Ureter (tissue), 1 donor: ENCODE data around the gene SLC12A8. TPM values are rescaled to one million over a fixed set of nuclear protein-coding genes. Genes with fewer than 3 reads are reported as not detected.

ENCODE experiments used
- DNase-seq: peaks from one replicate; pipeline ENCODE4 v3.0.0-alpha.2; 2020; ENCODE audit warnings: low spot score
- total RNA-seq: library from RNA; stranded (reverse); gene quantifications from one replicate; pipeline ENCODE4 v1.2.4, GENCODE V29; 2023
- donor health status: DM: yes; HTN: yes; CAD: no.

The SLC12A8 gene
- total RNA-seq, 1 donor from 2014 or later, result 6.1 TPM

GRCh38 chr3:125151916-125152315 lies 60.6 kb downstream of the SLC12A8 start:
- DNase-seq, result no peak

DNA sequence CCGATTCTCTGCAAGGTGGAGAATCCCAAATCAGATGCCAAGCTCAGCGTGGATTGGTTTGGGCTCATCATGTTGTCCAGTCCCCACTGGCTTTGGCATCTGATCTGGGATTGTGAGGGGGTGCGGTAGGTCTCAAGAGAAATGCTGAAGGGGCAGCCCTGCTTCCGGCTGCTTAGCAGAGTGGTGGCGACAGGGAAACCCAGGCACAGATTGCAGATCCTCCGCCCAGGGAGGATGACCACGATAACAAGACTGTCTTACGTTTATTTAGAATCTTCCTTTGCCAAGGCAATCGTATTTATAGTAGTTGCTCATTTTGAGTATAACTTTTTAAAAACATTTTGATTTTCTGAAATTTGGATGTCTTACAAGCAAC lies 61.1 kb downstream of the SLC12A8 start:
- no peak for DNase-seq

DNA sequence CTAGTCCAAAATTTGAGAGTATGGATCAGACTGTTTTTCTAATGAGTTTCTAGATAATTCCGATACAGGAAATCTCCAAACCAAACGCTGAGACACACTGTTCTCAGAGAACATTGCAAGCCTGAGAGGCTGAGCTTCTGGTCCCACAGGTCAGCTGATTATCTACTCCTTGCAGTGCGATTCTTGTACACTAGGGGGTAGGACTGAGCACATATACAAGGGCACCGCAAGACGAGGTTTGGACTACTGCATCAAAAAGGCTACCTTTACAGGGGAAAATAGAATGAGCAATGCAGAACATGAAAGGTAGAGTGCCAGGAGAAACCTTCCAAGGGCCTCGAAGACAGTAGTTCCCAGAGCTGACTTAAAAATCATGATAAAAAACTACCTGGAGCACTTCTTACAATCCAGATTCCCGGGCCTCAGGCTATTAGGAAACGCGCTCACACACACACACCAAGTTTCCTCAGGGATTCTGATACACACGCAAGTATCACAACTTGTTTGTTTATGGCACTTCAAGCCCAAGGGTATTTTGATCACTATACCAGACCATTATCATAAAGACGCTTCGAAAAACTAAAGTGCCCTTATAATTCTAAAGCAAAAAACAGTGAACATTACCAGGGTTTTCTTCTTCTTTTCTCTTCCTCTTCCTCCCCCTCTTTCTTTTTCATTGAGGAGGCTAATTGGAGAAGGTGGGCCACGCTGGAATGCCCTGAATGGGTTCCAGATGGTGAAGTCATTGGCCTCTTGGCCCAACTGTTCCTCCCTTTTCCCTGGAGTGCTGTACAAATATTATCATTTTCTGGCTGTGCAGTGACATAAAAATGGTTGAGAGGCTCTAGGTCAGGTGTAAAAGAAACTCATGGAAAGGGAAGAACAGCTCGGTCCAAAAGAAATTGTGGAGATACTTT lies 61.8 kb downstream of the SLC12A8 start:
- no peak for DNase-seq

DNA sequence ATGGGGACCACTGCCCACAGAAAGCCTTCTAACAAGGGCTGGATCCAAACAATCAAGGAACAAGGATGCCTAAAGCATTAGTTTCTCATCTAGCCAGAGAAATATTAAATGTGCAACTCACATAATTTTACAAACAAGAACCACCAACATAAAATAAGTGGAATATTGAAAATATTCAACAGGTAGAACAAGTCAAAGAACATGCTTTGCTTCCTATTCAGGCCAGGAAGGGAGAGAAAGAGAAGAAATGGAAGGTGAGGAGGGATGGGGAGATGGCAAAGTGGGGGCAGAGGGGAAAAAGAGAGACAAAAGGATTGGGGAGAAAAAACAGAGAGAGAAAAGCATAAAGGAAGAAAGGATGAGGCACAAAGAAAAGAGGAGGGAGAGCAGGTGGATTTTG lies 63.1 kb downstream of the SLC12A8 start:
- DNase-seq, result no peak

DNA sequence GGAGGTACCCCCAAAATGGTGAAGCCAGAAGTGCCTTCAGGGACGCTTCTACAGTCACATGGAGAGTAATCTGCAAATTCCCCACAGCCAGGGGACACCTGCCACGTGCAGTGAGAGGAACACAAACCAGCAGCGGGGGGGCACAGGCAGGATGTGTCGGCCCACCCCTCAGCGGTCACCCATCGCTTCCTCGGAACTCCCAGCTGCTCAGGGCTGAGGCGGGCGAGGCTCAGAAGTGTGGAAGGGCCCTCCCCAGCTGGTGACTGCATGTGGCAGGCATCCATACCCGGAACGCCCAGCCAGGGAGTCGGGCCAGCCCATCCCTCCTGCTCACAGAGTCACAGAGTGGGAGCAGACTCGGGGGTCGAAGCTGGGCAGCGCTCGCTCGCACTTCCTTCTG lies 63.7 kb downstream of the SLC12A8 start:
- no peak for DNase-seq

DNA sequence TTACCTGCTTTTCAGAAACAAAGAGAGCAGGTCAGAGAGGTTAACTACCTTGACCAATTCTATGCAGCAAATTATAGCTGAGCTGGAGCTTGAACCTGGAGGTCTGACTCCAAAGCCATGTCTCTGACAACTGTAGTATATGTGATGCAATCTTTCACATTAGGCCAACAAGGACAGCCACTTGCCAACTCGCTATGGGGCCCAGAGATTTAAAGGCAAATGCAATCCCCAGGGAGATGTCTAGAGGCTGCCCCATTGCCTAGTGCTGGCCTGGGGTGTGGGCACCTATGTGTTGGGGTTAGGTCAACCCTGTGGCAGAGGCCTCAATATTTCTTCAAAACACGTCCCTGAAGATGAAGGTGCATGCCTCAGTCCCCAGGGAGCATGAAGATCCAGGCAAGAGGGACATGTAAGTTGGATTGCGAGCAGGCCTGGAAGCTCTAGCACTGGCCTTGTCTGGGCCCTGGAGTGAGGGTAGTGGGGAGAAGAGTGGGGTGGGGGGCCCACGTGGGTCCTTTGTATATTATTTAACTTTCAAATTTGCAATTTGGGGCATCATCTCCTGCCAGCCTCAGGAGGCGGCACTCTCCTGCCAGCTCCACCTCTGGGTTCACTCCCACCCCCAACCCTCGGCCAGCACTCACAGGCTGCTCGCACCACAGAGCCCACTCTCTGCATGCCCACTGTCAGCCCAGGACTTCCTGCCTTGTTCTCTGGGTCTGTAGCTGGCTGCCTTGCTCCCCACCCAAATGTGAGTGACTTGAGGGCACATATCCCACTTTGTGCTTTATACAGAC lies 64.3 kb downstream of the SLC12A8 start:
- DNase-seq, result no peak

DNA sequence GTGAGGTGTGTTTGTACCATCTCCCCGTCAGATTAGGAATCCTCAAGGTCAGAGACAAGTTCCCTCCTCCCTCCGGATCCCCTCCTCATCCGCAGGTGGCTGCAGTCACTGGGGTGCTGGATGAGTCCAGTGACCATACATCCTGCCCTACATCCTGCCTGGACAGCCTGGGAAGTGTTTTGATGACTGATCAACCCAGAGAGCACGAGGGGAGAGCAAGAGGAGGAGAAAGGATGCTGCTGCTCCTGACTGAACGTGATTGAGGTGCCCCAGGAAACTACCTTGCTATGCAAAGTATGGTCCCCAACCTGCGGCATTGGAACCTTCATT lies 65.1 kb downstream of the SLC12A8 start:
- DNase-seq, result no peak

DNA sequence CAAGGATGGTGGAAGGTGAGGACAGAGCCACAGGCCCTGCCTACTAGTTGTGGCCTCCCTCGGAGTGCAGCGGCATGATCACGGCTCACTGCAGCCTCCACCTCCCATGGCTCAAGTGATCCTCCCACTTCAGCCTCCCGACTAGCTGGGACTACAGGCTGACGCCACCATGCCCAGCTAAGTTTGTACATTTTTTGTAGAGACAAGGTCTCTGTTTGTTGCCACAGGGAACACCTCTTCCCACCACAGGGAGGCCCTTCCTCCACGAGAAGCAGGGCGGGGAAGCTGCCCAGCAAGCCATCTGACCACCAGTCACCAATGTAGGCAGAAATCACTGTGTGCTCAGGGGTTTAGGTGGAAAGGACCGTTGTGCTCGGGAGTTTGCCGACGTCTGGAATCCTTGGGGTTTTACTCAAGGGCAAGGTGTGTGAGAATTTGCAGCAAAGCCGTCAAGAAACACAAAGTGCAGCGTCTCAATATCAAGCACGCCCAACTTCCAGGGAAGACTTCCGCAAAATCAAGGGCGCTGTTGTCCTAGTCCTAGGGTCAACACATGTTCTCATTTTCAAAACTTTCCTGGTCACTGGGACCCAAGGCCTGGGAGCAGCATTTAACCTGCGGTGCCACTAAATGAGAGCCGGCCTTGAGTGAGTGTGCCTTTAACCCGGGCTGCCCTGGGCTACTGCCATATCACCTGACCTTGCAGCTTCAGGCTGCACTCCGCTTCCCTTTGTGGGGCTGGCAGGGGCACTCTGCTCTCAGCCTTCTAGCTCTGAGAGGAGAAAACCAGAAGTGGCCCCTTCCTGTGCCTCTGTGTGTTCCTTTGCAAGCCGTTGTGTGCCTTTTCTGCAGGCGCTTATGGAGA lies 65.7 kb downstream of the SLC12A8 start:
- no peak for DNase-seq

DNA sequence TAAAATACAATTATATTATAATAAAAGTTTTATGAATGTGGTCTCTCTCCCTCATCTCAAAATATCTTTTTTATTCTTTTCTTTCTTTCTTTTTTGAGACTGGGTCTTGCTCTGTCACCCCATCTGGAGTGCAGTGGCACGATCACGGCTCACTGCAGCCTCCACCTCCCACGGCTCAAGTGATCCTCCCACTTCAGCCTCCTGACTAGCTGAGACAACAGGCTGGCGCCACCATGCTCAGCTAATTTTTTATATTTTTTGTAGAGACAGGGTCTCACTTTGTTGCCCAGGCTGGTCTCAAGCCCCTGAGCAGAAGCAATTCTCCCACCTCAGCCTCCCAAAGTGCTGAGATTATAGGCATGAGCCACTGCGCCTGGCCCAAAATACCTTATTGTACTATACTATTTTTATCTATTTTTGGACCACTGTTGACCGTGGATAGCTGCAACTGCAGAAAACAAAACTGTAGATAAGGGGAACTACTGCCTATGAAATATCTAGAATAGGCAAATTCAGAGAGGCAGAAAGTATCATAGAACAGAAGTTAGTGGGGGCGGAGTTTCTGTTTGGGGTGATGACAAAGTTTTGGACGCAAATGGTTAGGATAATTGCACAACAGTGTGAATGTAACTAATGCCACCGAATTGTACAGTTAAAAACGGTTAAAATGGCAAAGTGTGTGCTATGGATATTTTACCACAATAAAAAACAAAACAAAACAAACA lies 66.6 kb downstream of the SLC12A8 start:
- no peak for DNase-seq

DNA sequence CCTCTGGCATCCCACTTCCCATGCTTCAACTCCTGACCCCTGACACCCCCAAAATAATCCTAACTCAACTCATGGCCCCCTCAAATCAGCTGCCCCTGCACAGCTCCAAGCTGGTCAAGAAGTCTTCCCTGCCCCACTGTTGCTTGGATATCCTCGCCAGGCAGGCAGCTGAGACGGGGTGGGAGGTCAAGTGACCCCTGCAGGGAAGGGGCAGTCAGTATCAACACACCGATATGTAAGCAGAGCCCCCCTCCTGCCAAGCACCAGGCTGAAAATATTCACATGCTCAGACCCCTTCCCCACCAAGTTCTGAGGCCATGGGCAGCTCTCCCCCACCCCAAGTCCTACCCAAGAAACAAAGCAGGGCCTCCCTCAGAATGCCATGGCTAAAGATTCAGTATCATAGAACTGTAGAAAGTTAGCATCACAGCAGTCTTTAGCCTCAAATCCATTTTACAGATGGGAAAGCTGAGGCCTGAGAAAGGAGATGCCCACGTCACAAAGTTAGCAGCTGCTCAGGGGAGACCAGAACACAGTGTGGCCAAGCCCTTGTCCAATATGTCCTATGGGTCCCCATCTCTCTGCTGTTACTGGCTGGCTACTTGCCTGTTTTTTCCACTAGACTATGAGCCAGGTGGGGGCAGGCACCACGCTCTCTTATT lies 67.8 kb downstream of the SLC12A8 start:
- DNase-seq, result no peak

GRCh38 chr3:125143982-125144652 lies 68.4 kb downstream of the SLC12A8 start:
- no peak for DNase-seq

- no peak for DNase-seq
Measured at GRCh38 chr3:125143538-125143937, 69.0 kb downstream of the SLC12A8 start.

GRCh38 chr3:125142940-125143339 lies 69.6 kb downstream of the SLC12A8 start:
- no peak for DNase-seq

- DNase-seq, result no peak
Measured at GRCh38 chr3:125142420-125142778, 70.1 kb downstream of the SLC12A8 start.

DNA sequence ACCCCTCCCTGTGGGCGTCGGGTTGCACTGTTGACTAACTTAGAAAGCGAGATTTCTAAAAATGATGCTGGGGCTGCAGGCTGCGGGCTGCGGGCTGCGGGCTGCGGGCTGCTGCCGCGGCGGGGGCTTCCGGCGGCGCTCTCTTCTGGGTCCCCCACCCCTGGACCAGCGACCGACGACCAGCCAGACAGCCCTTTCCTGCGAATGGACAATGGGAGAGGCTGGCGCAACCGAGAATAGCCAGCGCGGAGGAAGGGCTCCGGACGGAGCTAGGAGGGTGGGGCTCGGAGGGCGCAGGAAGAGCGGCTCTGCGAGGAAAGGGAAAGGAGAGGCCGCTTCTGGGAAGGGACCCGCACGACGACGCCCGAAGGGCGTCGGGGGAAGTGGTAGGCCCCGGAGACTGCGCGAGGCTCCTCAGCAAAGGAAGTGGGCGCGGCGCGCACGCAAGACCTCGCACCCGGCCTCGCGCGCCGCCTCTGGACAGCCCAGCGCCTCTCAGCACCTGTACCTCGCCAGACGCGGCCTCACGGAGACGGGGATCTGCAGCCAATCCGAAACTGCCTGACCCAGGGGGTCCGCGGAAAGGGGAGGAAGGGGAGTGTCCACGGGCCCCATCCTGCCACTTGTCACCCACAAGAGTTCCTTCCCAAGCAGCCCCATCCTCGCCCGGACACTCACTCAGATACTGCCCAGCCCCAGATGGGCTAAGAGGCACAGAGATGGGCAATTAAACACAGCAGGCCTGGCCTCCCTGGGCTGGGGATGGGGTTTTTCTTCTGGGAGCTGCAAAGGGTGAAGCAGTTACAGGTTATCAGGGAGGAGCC lies 70.7 kb downstream of the SLC12A8 start:
- DNase-seq, result peak; percentile 77

- no peak for DNase-seq
Measured at GRCh38 chr3:125140818-125141595, 71.5 kb downstream of the SLC12A8 start.

GRCh38 chr3:125140011-125140817 lies 72.3 kb downstream of the SLC12A8 start:
- DNase-seq, result no peak

DNA sequence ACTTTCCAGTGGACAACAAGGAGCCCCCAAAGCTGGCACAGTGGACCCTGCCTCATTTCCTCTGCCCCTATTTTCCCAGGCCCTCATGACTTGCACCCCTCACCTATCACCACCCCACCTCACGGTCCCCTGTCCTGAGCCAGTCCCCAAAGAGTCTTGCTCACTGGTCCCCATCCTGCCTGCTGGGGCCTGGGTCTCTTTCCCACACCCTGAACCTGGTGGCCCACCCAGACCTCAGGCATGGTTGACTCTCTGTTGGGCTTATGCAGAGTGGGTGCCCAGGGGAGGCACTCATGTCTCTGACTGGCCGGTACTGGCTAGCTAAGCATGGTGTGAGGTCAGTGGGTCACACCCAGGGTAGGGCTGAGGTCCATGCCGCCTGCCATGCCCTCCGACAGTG lies 73.2 kb downstream of the SLC12A8 start:
- no peak for DNase-seq
